DMS 273 (cell line): Measurements from ENCODE around the gene NCOA1.
"Not testable (repeated sequence)": the region's sequence is repeated elsewhere in the genome, so short reads cannot be mapped to it uniquely, and the experiment has no call there.

Source experiments
- DNase-seq: peaks from one replicate; lab custom pipeline; 2025; ENCODE audit not compliant: unreplicated experiment; lab: John Stamatoyannopoulos, UW

NCOA1 gene

DNA sequence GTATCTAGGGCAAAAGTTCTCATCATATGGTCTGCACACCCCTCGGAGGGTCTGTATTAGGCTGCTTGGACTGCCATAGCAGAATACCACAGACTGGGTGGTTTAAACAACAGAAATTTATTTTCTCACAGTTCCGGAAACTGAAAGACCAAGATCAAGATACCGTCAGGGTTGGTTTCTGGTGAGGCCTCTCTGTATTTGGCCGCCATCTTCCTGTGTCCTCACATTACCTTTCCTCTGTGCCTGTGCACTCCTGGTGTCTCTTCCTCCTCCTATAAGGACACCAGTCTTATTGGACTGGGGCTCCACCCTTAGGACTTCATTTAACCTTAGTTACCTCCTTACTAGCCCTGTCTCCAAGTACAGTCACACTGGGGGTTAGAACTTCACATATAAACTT, 132.5 kb downstream of the NCOA1 start:
- DNase-seq, result no peak

- DNase-seq, result no peak
These were observed 134.7 kb downstream of the NCOA1 start for GRCh38 chr2:24625728-24626127.

- DNase-seq, result no peak
These were observed 135.1 kb downstream of the NCOA1 start for GRCh38 chr2:24626131-24626530.

GRCh38 chr2:24628746-24629145, 137.7 kb downstream of the NCOA1 start:
- DNase-seq, result no peak

- DNase-seq, result no peak
These were observed 141.1 kb downstream of the NCOA1 start for GRCh38 chr2:24632172-24632571.

- DNase-seq, result peak; percentile 51
These were observed 144.1 kb downstream of the NCOA1 start for GRCh38 chr2:24635181-24635580.

DNA sequence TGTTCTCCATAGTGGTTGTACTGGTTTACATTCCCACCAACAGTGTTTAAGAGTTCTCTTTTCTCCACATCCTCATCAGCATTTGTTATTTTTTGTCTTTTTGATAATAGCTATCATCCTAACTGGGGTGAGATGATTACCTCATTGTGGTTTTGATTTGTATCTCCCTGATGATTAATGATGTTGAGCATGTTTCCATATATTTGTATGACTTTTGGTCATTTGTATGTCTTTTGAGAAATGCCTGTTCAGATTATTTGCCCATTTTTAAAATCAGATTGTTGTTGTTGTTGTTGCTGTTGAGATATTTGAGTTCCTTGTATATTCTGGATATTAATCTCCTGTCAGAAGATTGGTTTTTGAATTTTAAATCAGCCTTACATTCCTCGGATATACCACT, 147.5 kb downstream of the NCOA1 start:
- DNase-seq, result no peak

- DNase-seq, result no peak
These were observed 151.3 kb downstream of the NCOA1 start for GRCh38 chr2:24642351-24642750.

GRCh38 chr2:24643051-24643450, 152.0 kb downstream of the NCOA1 start:
- no peak for DNase-seq

- no peak for DNase-seq
These were observed 153.0 kb downstream of the NCOA1 start for GRCh38 chr2:24644032-24644431.

GRCh38 chr2:24650997-24651642, 160.1 kb downstream of the NCOA1 start:
- DNase-seq, result no peak

DNA sequence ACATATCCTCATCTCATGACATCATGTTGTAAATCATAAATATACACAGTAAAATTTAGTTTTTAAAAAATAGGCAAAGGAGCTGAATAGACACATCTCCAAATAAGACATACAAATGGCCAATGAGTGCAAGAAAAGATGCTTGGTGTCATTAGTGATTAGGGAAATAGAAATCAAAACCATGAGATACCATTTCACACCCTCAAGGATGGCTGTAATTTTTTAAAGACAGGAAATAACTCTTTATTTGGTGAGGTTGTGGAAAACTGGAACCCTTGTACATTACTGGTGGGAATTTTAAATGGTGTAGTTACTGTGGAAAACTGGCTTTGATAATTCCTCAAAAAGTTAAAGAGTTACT, 160.6 kb downstream of the NCOA1 start:
- no peak for DNase-seq

- no peak for DNase-seq
These were observed 161.5 kb downstream of the NCOA1 start for GRCh38 chr2:24652265-24653182.

DNA sequence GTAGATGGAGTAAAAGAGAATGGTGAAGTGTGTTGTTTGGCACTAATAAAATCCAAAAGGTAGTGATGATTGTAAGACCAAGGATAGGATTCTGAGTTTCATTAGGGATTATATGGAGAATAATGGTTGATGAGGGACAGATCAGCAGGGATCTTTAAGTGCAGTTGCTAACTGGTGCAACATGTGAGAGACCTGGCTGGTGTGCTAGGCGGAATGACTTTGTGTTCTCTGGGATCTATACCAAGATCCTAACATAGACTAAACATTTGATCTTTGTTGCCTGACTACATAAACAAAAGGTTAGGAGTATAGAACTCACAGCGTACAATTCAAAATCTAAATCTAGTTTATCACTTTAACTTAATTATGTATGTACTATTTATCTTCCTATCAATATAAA, 166.8 kb downstream of the NCOA1 start:
- no peak for DNase-seq

DNA sequence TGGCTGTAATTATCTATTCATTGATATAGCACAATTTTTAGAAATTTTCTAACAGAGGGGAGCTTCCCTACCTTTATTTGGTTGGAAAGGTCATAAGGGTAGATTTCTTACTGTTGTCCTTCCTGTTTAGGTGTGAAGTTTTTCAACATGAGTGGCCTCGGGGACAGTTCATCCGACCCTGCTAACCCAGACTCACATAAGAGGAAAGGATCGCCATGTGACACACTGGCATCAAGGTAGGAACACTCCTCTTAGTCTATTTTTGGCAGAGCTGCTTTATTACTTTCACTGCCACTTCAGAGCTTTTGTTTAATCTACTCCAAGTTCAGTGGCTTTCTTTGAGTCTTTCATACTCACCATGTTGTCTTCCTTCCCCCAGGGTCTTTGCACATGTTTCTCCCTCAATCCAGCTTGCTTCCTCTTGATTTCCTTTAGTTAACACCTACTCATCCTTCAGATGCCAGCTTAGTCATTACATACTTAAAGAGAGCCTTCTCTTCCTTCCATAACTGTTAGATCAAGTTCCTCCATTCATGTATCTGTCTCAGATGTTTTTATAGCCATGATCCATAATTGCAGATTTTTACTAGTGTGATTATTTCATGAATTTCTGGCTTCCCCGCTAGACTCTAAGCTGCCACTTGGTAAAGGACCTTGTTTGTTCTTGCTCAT, 167.6 kb downstream of the NCOA1 start:
- DNase-seq, result no peak

DNA sequence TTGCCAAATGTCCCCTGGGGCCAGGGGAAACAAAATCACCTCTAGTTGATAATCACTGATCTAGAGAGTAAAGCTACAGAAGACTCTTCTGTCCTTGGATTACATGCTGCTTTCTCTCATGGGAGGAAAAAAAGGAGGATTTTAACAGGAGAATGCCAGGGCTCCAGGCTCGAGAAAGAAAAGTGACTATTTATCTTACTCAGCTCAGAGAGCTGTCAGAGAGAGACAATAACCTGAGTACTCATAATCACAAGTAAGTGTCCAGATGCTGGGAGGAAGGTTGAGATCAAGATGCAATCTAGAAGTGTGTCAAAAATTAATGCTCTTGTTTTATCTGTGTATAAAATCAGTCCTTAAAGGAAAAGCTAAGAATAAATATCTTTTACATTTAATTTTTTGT, 168.8 kb downstream of the NCOA1 start:
- DNase-seq, result no peak

DNA sequence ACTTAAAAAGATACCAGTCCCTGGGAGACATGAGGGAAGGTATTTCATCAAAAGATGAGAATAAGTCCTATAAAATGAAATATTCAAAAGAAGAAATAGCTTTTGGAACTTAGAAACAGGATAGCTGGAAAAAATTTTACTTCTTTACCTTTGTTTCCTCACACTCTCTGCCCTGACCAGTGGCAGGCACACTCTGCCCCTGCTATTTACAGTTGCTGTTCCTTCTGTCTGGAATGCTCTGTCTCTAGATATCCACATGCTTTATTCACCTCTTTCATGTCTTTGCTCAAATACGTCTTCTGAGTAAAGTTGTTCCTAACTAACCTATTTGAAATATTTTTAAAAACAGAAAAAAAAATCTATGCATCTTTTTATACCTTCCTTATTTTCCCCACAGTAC, 176.5 kb downstream of the NCOA1 start:
- no peak for DNase-seq

DNA sequence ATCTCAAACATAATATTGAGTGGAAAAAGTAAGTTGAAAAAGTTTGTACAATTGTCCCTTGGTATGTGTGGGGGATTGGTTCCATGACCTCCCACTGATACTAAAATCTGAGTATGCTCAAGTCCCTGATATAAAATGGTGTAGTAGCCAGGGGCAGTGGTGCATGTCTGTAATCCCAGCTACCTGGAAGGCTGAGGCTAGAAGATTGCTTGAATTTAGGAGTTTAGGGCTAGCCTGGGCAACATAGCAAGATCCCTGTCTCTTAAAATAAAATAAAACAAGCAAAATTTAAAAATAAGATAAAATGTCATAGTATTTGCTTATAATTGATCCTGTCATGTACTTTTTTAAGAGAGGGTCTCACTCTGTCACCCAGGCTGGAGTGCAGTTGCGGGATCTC, 180.2 kb downstream of the NCOA1 start:
- DNase-seq, result no peak

GRCh38 chr2:24672589-24672988, 181.5 kb downstream of the NCOA1 start:
- no peak for DNase-seq

DNA sequence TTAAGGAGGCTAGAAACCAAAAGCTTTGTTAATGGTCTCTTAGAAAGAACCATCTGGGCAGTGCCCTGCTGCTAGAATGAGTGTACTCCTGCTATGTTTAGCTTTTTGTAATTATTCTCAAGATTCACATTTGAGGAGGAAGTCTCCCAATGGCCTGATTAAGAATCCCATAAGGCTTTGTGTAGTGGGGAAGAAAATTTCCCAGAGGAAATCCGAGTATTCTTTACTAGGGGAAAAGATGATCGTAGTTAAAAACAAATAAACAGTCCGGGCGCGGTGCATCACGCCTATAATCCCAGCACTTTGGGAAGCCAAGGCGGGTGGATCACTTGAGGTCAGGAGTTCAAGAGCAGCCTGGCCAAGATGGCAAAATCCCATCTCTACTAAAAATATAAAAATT, 184.3 kb downstream of the NCOA1 start:
- no peak for DNase-seq

GRCh38 chr2:24676493-24676892, 185.4 kb downstream of the NCOA1 start:
- no peak for DNase-seq

GRCh38 chr2:24678066-24678465, 187.0 kb downstream of the NCOA1 start:
- DNase-seq, result not testable (repeated sequence)
